ENCODE data around the gene DGKZ.

Gene DGKZ

DNA sequence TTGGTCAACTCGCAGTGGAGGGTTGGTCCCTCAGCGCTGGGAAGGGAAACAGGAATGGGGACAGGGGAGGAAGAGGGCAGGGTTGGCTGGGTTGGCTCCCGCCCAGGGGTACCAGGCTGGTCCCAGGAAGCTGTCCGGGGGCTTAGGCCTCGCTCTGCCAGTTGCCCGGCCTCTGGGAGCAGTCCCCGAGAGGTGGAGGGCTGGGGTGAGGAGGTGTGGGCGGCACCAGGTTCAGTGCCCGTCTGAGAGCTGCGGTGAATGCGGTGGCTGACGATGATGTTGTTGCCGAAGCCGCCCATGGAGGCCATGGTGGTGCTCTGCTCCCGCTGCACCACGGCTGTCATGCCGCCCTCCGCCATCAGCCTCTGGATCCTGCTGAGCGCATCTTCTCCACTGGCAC lies 50.3 kb downstream of the DGKZ start:
- DNase-seq: no peak

DNA sequence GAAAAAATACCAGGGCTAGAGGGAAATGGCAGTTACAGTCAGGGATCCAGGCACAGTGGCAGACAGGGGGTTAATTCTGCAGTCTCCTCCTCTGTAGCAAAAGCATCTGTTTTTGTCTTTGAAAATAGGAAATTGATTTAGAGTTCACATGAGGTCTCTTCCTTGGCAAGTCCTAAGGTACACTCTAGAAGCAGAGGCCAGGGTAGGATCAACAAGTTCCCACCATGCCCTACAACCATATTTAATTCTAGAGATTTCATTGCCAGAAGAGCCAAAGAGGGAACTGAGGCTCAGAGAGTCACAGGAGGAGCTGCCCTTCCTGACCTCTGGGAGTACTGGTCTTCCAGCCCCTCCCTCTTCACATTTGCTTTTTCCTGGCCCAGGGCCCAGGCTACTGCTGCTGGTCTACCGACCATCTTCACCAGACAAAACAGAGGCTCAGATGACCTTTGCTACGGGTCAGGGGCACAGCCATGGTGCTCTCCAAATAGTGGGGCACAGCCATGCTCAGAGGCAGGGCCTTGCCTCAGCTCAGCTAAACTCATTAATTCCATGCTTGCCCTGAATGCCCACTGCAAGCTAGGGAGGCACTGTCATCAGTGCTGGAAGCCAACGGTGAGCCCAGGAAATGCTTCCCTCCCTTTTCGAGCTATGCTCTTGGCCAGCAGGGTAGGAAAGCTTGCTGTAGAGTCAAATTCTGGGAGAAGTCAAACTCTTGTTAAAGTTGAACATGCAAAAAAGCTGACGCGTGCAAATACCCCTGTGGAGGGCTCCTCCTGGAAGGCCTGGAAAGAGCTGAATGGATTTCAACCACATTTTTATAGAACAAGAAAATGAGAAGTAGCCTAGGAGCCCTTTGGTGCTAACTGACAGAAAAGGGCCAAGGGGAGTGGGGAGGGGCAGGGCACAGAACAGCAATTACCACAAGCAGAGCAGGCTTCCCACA lies 56.0 kb downstream of the DGKZ start:
- no peak for DNase-seq

DNA sequence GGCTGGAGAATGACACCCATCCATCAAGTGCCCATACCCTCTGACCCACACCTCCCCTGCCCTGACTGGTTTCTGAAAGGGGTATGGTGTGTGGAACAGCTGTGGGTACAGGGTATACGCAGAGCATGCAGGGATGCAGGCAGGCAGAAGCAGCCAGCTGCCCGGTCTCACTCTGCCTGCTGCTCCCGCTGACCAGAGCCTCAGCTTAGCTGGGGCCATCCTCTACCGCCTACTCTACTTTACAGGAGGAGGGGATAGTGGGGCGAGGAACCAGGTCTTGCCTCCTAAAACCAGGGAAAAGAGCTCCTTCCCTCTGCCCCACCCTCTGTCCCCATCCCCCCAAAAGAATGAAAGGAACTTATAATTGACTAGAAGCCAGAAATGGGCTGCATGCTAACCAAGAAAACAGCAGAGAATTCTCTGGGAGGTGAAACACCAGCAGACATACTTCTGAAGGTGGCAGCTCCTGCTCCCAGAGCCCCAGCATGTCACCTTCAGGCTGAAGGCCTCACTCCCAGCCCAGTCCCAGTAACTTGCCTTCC lies 57.3 kb downstream of the DGKZ start:
- DNase-seq: no peak

DNA sequence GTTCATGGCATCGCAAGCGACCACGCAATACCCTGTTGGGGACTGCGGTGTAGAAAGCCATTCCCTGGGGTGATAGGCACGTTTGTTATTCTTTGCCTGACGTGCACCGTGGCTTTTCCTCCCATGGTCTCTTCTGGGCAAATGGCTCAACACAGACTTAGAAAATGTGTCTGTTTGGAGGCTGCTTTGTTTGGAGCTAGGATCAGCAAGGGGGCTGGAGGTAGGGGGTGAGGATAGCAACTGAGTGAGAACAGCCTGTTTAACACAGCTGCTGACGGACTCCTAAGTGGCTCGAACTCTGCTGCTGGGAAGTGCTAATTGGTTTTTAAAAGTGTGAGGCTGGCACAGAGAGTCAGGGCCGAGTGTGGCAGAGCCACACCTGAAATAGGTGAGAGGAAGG lies 60.4 kb downstream of the DGKZ start:
- no peak for DNase-seq

DNA sequence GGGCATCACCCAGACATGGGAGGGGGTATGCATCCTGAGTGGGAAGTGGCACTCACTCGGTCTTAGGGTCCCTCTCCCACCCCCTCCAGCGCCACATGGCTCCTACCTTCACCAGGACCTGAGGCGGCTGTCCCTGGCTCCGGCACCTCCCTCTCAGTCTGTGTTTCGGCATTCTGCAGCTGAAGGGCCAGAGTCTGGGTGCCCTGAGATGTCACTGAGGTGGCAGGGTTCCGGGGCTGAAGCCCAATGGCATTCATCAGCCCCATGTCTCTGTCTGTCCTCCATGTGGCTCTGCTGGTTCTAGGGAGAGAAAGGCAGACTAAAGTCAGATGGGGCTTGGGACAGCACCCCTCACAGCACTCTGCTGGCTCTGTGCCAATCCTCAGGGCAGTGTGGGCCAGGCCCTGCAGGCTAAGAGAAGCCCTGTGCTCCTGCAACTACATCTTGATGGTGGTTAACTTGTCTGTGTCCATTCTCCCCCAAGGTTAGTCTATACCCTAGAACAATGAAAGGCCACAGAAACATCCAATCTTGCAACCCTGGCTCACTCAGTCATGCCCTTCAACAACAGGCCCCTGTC lies 61.2 kb downstream of the DGKZ start:
- no peak for DNase-seq

DNA sequence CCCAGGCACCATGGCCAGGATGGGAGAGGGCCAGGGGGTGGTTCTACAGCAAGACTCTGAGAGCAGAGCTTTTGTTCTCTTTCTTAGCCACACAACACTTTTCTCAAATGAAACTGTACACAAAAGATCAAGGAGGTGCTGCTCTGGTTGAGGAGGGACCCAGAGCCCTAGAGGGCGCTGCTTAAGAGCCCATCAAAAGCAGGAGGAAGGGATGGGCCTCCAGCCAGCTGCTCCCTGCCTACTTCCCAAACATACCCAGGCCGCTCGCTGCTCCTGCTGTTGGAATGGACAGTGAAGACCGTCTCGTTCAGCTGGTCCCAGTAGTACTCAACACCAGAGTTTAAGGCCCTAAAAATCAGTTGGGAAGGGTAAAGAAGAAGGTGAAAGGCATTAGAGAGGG lies 62.8 kb downstream of the DGKZ start:
- no peak for DNase-seq

DNA sequence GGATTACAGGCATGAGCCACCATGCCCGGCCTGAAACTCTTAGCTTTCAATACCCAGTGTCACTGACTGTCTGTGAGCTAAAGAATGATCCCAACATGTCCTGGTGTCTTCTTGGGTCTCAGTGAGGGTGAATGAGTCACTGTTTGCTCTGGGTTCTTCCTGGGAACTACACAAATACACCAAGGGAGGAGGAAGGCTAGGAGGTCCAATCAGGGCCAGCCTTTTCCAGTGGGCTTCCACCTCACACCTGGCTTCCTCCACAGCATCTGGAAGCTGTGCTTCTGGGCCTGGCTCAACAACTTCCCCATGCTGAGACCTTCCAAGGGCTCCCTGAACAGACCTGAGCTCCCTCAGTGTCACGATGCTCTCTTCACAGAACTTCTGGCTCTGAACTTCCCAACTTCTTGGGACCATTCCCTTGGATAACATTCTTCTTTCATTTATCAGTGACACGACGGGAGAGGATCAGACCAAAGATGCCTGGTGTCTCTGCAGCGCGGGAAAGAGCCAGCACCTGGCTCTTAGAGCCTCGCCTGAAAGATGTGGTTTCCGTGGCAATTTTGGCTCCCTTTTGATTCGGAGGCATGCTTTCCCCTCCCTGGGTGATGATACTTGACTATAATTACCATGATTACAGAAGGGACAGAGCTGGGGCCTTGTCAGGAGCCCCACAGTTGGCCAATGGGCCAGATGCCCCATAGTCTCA lies 66.7 kb downstream of the DGKZ start:
- DNase-seq: no peak

DNA sequence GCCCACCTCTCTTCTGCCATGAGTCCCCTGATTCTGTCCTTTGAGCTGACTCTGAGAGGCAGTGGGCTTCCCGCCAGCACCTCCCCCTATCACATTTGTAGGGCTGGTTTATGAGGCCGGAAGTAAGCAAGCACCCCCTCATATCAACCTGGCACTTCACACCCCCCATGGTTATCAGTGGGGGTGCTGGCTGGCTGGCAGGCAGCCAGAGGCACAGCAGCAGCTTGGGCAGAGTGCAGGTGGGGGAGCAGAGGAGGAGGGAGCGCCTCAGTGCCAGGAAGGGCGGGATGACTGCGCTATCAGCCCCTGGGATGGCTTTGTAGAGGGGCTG lies 67.2 kb downstream of the DGKZ start:
- DNase-seq: no peak

DNA sequence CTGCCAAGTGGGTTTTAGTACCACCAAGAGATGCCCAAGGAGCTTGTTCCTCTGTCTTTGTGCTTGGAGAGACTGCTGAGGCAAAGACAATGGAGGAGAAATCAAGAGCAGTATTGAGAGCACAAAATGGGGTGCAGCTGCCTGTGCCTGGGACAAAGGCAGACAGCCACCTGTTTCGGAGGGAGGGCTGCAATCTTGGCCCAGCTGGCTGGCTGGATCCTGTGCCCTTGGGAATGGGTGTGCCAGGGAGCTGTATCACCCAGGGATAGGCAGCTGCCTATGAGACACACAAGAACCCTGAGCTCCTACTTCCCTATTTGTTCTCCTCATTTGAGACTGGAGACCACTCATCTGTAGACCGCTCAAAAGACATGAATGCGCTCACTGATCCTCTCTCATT lies 67.6 kb downstream of the DGKZ start:
- no peak for DNase-seq

DNA sequence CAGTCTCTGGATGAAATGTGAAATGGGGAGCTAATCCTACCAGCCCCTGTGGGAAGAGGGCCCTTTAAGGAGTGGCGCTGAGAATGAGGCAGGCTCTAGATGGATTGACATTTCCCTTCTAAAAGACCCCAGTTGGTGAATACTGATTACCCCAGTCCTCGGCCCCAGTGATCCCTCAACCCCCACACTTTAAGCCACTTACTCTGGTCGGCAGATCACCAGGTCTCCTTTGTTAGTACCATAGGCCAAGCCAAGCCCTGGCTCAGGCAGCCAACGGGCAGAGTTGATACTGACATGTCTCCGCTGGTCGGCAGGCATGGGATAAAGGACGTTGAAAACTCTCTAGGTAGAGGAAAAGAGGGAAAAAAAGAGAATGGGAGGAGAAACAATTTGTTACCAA lies 70.4 kb downstream of the DGKZ start:
- no peak for DNase-seq

DNA sequence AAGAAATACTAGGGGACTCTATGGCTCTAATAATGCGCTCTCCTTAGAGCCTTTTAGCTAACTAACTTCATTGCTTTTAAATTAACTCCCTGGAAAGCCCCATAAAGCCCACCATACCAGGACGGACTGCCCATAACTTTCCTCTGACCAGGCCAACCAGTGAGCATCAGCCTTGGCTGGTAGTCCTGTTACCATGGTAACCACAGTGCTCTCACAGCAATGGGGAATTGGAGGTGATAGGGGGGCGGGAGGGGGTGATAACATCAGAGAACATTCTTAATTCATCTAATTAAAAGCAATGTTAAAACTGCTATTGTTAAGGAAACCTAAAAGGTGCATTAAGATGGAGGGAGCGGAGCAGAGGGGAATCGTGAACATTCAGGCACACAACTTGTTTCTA lies 71.5 kb downstream of the DGKZ start:
- DNase-seq: no peak

DNA sequence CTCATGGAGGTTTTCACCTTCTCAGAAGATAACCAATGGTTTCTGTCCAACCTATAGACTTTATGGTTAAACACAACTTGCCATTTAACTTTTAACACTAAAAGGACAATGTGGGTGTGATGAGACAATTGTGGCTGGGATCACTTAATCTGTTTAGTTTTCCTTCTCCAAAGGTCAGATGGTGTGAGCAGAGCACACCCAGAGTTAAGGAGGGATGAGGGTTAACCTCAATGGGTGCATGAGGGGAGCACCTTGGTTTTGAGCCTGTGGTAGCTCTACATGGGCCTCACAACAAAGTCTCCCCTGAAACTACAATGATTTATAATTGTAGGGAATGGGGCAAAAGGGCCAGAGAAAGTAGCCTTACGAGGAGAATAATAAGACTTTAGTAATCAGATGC lies 73.2 kb downstream of the DGKZ start:
- no peak for DNase-seq

DNA sequence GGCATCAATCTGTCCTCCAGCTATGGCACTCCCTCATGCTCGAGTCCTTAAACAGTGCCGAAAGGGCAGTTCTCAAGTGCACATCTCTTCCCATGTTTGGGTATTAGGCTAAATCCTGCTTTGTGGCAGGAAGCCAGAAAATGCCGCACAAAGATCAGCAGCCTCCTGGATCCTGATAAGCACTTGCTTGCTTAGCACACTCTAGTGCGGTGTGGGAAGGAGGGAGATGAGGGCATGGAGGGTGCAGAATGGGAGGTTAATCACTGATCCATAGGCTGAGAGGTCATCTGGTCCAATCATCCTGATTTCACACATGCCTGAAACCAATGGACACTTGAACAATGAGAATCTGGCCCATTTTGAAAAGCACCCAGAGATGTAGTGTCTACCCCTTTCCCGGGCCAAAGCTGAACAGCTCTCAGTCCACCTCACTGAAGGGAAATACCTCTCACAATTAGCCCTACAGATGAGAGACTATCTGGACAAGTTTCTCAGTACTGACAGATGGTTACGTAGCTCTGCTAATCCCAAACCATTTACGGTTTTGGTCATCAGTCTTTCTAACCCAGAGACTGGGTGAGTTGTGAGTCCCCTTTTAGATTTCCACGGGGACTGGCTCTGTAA lies 74.1 kb downstream of the DGKZ start:
- no peak for DNase-seq

DNA sequence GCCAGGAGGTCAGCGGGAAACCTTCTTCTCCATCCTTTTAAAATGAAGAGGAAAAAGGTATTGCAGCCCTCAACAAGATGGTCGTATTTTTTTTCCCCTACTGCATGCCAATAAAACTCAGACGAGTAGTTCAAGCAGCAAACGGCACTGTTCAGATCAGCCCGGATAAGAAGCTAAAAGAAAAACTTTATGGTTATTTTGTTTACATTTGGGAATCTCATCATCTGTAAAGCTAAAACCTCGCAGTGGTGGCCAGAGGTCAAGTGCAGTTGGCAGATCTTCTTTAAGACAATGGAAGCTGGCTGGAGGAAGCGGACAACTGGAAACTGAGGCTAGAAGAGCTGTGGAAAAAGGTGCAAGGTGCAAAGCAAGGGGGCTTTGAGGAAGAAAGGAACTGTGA lies 75.3 kb downstream of the DGKZ start:
- no peak for DNase-seq

DNA sequence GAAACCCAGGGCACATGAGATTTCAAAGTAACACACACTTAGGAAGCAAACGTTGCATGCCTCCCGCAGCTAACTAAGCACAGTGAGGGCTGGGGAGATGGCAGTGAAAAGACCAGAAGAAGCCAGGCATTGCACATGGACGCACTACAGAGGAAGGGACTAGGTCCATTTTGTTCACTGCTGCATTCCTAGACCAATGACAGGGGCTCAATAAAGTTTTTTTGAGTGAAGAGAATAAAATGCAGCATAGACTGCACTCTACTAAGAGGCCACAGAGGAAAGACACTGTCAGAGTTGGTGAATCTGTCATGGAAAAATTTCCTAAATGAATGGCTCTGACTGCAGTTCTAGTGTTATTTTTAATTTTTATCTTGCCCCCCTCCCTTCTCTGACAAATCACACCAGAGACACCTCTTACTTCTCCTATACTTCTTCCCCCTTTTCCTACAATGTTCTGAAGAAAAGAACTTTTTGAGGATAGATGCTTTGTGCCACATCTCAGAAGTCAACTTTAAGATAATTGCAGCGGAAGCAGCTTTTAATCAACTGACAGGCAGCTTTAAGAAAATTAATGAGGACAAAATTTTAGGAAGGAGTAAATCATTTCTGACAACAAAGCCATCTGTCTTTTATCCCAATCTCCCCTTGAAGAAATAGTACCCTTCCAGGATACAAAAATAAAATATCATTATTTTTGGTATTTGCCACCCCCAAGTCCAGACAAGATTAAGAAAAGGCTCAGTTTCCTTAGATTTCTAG lies 79.1 kb downstream of the DGKZ start:
- no peak for DNase-seq

DNA sequence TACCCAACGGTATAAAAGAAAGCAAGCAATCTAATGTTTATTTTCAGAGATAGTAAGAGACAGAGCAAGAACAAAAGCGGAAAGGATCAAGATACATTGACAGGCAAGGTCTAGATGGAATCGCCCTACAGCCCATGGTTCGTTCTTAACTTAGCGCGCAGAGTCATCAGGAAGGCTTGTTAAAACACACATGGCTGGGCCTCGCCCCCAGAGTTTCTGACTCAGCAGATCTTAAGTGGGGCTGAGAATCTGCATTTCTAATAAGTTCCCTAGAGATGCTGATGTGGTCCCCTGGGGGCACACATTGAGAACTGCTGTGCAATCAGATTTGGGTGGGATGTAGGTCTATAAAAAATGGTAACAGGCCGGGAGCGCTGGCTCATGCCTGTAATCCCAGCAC lies 80.1 kb downstream of the DGKZ start:
- DNase-seq: no peak

DNA sequence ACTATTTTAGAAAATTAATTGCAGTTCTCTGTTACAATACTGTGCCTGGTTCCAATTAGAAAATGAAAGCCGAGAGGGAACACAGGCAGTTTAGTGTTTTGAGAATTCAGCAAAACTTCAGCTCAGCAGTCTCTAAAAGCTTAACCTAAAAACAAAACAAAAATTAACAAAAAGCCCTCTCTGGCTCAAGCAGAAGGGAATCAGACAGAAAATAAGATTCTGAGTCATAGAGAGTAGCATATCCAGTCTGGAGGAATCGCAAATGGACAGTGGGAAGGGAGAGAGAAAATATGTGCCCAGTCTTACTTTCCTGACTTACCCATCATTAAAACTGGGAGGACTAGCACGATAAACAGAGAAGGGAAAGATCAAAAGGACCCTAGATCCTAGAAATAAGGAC lies 82.5 kb downstream of the DGKZ start:
- DNase-seq: no peak
